Tibial nerve (tissue), 4 donors: ENCODE results near the gene FSHB.

Source experiments
- CTCF ChIP-seq, 5 experiments: fragments of 200-600 bp in 3 of 5; fragments of 450-650 bp in 2 of 5; sonication (generic) in 3 of 5; IDR thresholded peaks; one replicate each; pipeline ENCODE4 v1.5.1; 2016 to 2019; ENCODE audit warnings: antibody characterized with exemption in 5 of 5, mild to moderate bottlenecking in 3 of 5, moderate library complexity in 2 of 5
- EP300 ChIP-seq, 2 donors: sonication (generic); formaldehyde crosslinking; IDR thresholded peaks; one replicate each; pipeline ENCODE4 v1.6.1; 2017; ENCODE audit warnings: antibody characterized with exemption in 2 of 2, mild to moderate bottlenecking in 1 of 2
- POLR2A ChIP-seq, 2 donors: fragments of 450-650 bp; IDR thresholded peaks; one replicate each; pipeline ENCODE4 v1.6.1; 2017; ENCODE audit warnings: antibody characterized with exemption in 2 of 2, mild to moderate bottlenecking in 2 of 2, moderate library complexity in 2 of 2

- no peak for TF ChIP-seq POLR2A (IDR thresholded peaks at IDR 0.05)
- no peak for TF ChIP-seq CTCF (IDR thresholded peaks at IDR 0.05)
- TF ChIP-seq EP300 (IDR thresholded peaks at IDR 0.05), result no peak
These were observed 27.9 kb downstream of the FSHB start for GRCh38 chr11:30258679-30259078.
